Smooth muscle cell (in vitro differentiated cells): ENCODE measurements around the gene ZBTB7A. TPM values are rescaled to one million over a fixed set of nuclear protein-coding genes. Genes with fewer than 3 reads are reported as not detected.

Experiments
- DNase-seq: peaks from one replicate; lab custom pipeline; 2025; ENCODE audit not compliant: unreplicated experiment; lab: John Stamatoyannopoulos, UW
- H2AFZ ChIP-seq: fragments of 200-600 bp; sonication (generic); 2 replicates; pipeline ENCODE4 v1.6.0; 2016; ENCODE audit warnings: antibody characterized with exemption, low read depth, mild to moderate bottlenecking
- H3F3A ChIP-seq: fragments of 200-600 bp; sonication (generic); 2 replicates; pipeline ENCODE4 v1.6.0; 2017; ENCODE audit warnings: antibody characterized with exemption, low read depth
- H3K27ac ChIP-seq: fragments of 200-600 bp; sonication (generic); 2 replicates; pipeline ENCODE4 v1.5.1; 2016; ENCODE audit warnings: low read depth, mild to moderate bottlenecking
- H3K27me3 ChIP-seq: fragments of 200-600 bp; sonication (generic); 2 replicates; pipeline ENCODE4 v1.6.1; 2016; ENCODE audit warnings: low read depth, mild to moderate bottlenecking
- H3K36me3 ChIP-seq: fragments of 200-600 bp; sonication (generic); 2 replicates; pipeline ENCODE4 v1.5.1; 2016; ENCODE audit warnings: low read depth
- H3K4me1 ChIP-seq: fragments of 200-600 bp; sonication (generic); 2 replicates; pipeline ENCODE4 v1.5.1; 2016; ENCODE audit warnings: low read depth
- H3K4me2 ChIP-seq: fragments of 200-600 bp; sonication (generic); 2 replicates; pipeline ENCODE4 v1.6.0; 2016; ENCODE audit warnings: mild to moderate bottlenecking
- H3K4me3 ChIP-seq: fragments of 200-600 bp; sonication (generic); 2 replicates; pipeline ENCODE4 v1.5.1; 2016; ENCODE audit warnings: mild to moderate bottlenecking
- H3K79me2 ChIP-seq: fragments of 200-600 bp; sonication (generic); 2 replicates; pipeline ENCODE4 v1.6.0; 2016; ENCODE audit warnings: low read depth, mild to moderate bottlenecking
- H3K9ac ChIP-seq: fragments of 200-600 bp; sonication (generic); 2 replicates; pipeline ENCODE4 v1.6.0; 2016; ENCODE audit warnings: low read depth
- H3K9me3 ChIP-seq: fragments of 200-600 bp; sonication (generic); replicated peaks from 2 replicates; pipeline ENCODE4 v1.5.1; 2016; ENCODE audit warnings: low read depth
- H4K20me1 ChIP-seq: fragments of 200-600 bp; sonication (generic); 2 replicates; pipeline ENCODE4 v1.6.0; 2016; ENCODE audit warnings: low read depth
- WGBS: methylation state at CpG from one replicate; pipeline ENCODE4 v1.1.7; 2016; ENCODE audit warnings: low lambda C conversion rate; 5-methylcytosine and 5-hydroxymethylcytosine counted together
- polyA plus RNA-seq: library from polyadenylated mRNA; unstranded; fragments of >200 nt; fragmentation: Nextera tagmentation; extraction: Ambion mirVana; gene quantifications from 2 replicates; pipeline ENCODE4 v1.2.1, GENCODE V29; 2016
- total RNA-seq: library from RNA; depleted of rRNA; stranded (reverse); fragments of >200 nt; gene quantifications from 2 replicates; pipeline ENCODE4 v1.2.3, GENCODE V29; 2014
- TF ChIP-seq, protein P1 (sequence below): fragments of 200-600 bp; sonication (generic); IDR thresholded peaks from 2 replicates; pipeline ENCODE4 v1.5.1; 2017; ENCODE audit warnings: borderline replicate concordance, mild to moderate bottlenecking, antibody characterized with exemption; ENCODE audit not compliant: insufficient read depth, poor library complexity, severe bottlenecking

Gene ZBTB7A
- total and polyA plus RNA-seq, 2 experiments from 2014 or later, result 13.3 to 36.0 TPM

DNA sequence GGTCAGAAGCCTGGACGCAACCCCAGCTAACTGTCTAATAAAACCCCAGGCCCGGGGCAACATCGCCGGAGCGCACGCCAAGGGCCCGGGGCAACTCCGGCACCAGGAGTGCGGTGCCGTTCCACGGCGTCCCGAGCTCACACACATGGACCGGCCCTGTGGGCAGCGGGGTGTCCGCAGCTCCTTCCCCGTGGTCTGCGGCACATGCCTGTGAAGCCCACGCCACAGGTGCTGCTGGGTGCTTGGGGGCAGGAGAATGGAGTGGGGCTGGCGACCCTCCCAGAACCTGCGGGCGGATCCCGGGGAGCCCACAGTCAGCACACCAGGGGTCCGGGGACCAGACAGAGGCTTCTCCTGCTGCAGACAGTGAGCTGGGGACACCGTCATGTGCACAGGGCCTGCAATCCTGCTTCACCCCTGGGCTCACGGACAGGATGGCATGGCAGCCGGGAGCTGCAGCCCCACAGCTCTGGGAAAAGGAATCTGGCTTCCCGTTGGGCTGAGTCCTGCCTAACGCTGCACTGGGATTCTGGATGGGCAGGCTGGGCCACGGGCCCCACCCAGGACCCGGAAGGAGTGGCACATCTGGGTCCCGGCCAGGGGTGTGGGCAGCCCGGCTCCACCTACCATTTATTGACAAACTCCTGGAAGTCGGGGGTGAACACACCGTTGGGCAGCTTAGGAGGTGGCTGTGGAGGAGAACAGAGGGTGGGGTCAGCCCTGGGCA lies 28.2 kb upstream of the ZBTB7A start:
- no peaks in the 10 kb centered on the region for H3K36me3 ChIP-seq
- no peaks in the 10 kb centered on the region for H3F3A ChIP-seq
- H2AFZ ChIP-seq, result no peak overlapping the region
- no peak overlapping the region for H3K4me2 ChIP-seq
- TF ChIP-seq, protein P1, sequence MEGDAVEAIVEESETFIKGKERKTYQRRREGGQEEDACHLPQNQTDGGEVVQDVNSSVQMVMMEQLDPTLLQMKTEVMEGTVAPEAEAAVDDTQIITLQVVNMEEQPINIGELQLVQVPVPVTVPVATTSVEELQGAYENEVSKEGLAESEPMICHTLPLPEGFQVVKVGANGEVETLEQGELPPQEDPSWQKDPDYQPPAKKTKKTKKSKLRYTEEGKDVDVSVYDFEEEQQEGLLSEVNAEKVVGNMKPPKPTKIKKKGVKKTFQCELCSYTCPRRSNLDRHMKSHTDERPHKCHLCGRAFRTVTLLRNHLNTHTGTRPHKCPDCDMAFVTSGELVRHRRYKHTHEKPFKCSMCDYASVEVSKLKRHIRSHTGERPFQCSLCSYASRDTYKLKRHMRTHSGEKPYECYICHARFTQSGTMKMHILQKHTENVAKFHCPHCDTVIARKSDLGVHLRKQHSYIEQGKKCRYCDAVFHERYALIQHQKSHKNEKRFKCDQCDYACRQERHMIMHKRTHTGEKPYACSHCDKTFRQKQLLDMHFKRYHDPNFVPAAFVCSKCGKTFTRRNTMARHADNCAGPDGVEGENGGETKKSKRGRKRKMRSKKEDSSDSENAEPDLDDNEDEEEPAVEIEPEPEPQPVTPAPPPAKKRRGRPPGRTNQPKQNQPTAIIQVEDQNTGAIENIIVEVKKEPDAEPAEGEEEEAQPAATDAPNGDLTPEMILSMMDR, result no peak
- WGBS, result 96% methylated on average over 35 of the region's 35 CpGs
- no peaks in the 10 kb centered on the region for H3K79me2 ChIP-seq
- no peak overlapping the region for H3K4me3 ChIP-seq
- H4K20me1 ChIP-seq, result no peaks in the 10 kb centered on the region
- DNase-seq, result no peak
- H3K4me1 ChIP-seq, result no peaks in the 10 kb centered on the region
- H3K9ac ChIP-seq, result no peak overlapping the region
- no peaks in the 10 kb centered on the region for H3K9me3 ChIP-seq
- H3K27me3 ChIP-seq, result no peaks in the 10 kb centered on the region
- H3K27ac ChIP-seq, result no peak overlapping the region

DNA sequence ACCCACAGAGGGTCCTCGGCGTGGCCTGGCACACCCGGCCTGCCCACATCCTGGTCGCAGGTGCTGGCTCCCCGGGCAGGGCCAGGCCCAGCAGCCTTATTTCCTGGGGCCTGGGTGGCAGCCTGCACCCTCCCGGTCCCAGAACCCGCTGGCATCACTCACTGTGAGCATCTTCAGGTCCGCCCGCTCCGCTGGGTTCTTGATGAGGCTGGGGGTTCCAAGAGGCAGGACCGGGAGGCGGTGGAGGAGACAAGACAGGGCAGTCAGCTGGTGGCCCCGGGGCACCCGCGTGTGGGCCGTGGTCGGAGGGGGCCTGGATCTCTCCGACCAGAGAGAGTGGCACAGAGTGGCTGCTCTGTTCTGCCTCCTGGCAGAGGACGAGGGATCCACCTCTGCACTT lies 27.6 kb upstream of the ZBTB7A start:
- H3K4me1 ChIP-seq, result no peaks in the 10 kb centered on the region
- H3K9ac ChIP-seq, result no peak overlapping the region
- 99% methylated on average over 18 of the region's 19 CpGs for WGBS
- H3K27me3 ChIP-seq, result no peaks in the 10 kb centered on the region
- no peak overlapping the region for H3K4me2 ChIP-seq
- H2AFZ ChIP-seq, result no peak overlapping the region
- H4K20me1 ChIP-seq, result no peaks in the 10 kb centered on the region
- H3K79me2 ChIP-seq, result no peaks in the 10 kb centered on the region
- no peak overlapping the region for H3K27ac ChIP-seq
- TF ChIP-seq, protein P1, result no peak
- no peaks in the 10 kb centered on the region for H3K36me3 ChIP-seq
- no peak for DNase-seq
- H3K9me3 ChIP-seq, result no peaks in the 10 kb centered on the region
- no peaks in the 10 kb centered on the region for H3F3A ChIP-seq
- H3K4me3 ChIP-seq, result no peak overlapping the region

DNA sequence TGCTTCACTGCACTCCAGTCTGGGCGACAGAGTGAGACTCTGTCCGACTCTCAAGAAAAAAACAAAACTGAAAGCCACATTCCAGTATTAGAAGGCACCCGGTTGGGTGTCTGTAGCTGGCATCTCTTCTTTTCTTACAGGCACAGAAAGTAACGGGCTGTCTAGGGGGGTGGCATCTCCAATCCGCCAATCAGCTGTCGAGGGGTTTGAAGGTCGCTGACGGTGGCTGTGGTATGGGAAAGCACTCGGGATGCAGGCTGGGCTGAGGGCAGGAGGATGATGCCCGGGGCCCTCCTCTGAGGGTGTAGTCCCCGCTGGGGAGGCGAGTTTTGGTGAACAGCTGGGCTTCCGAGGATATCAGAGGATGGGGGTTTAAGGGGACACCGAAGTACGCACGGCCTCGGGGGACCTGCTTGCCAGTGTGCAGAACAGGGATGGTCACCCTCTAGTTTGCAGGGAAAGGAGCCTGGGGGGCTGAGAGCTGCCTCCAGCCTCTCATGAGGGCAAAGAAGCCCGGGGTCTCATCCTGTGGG lies 27.0 kb upstream of the ZBTB7A start:
- 97% methylated on average over 18 of the region's 18 CpGs for WGBS
- H3F3A ChIP-seq, result no peaks in the 10 kb centered on the region
- H3K4me2 ChIP-seq, result no peak overlapping the region
- TF ChIP-seq, protein P1, result no peak
- H3K79me2 ChIP-seq, result no peaks in the 10 kb centered on the region
- H4K20me1 ChIP-seq, result no peaks in the 10 kb centered on the region
- H3K9ac ChIP-seq, result no peak overlapping the region
- H3K36me3 ChIP-seq, result no peaks in the 10 kb centered on the region
- H3K4me1 ChIP-seq, result no peaks in the 10 kb centered on the region
- no peak overlapping the region for H2AFZ ChIP-seq
- no peaks in the 10 kb centered on the region for H3K9me3 ChIP-seq
- H3K27ac ChIP-seq, result no peak overlapping the region
- DNase-seq, result no peak
- no peaks in the 10 kb centered on the region for H3K27me3 ChIP-seq
- no peak overlapping the region for H3K4me3 ChIP-seq
